Activated gamma-delta T cell (primary cell): Measurements from ENCODE around the gene PIAS4.

Source experiments
- DNase-seq: peaks from one replicate; lab custom pipeline; 2025; lab: John Stamatoyannopoulos, UW

PIAS4 gene

DNA sequence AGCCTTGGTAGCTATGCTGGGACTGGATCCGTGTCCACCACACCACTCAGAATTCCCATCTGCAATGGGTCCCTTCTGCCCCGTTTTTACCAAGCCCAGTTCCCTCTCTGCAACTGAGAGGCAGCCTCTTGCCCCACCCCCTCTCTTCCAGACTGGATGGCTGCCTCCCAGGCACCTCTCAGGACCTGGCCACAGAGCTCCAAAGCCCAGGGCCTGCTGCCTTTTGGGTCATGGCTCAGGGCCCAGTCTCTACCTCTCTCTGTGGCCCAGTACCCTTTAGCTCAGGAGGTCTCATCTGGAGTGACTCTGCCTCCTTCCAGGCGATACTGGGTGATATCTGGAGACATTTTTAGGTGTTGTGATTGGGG is 69.5 kb downstream of the PIAS4 start:
- no peak for DNase-seq

DNA sequence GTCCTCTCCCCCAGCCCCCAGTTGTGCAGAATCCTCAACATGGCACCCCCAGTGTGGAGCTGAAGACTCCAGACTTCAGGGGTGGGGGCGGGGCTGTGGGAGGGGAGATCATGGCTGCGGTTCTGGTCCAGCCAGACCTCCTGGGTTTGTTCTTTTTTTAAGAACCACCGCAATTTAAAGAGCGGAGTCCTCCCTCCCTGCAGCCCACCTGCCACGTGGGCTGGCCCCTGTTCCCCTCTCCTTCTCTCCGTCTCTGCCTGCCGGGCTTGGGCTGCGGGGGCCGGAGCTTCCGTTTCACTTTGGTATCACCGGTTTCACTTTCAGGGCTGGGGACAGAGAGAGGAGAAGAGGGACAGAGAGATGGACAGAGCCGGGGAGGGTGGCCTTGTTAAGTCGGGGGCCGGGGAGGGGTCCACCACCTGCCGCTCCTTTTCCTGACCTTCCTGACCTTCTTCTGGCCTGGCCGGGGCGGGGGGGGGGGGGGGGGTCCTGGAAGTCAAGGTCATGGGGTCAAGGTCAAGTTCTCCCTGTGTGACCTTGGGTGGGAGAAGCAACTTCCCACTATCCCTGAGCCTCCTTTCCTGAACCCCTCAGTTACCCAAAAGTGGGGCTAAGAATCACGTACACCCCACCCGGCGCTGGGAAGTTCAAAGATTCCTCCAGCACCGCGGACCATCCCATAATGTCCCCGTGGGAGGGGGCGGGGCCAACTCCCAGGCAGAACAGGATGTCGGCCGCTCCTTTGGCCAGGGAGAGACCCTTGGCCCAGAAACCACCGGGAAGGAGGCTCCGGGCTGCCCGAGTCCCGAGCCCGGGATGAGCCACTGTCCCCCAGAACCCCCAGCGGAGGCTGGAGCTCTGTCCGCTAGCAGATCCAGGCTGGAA is 70.5 kb downstream of the PIAS4 start:
- DNase-seq, result no peak

DNA sequence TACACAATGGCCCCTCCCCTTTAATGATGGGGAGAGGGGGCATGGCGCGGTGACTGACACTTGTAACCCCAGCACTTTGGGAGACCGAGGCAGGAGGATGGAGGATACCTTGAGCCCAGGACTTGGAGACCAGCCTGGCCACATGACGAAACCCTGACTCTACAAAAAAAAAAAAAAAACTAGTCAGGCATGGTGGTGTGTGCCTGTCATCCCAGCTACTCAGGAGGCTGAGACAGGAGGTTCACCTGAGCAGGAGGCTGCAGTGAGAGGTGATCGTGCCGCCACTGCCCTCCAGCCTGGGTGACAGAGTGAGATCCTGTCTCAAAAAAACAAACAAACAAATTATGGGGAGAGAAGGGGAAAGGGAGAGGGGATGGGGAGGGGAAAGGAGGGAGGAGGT is 72.9 kb downstream of the PIAS4 start:
- no peak for DNase-seq

DNA sequence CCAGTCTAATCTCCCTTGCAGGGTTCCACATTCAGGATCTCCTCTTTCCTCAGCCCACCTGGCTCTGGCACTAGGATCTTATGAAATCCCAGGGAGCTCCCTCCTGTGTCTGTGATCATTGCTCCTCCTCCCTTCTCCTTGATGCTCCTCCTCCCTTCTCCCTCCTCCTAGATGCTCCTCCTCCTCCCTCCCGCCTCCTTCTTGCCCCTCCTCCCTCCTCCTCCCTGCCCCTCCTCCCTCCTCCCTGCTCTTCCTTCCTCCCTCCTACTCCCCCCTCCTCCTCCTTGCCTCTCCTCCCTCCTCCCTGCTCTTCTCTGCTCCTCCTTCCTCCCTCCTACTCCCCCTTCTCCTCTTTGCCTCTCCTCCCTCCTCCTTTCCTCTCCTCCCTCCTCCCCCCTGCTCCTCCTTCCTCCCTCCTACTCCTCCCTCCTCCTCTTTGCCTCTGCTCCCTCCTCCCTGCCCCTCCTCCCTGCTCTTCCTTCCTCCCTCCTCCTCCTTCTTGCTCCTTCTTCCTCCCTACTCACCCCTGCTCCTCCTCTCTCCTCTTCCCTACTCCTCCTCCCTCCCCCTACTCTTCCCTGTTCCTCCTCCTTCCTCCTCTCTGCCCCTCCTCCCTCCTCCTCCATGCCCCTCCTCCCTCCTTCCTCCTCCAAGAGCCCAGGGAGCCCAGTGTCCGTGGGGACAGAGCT is 74.0 kb downstream of the PIAS4 start:
- DNase-seq, result no peak

DNA sequence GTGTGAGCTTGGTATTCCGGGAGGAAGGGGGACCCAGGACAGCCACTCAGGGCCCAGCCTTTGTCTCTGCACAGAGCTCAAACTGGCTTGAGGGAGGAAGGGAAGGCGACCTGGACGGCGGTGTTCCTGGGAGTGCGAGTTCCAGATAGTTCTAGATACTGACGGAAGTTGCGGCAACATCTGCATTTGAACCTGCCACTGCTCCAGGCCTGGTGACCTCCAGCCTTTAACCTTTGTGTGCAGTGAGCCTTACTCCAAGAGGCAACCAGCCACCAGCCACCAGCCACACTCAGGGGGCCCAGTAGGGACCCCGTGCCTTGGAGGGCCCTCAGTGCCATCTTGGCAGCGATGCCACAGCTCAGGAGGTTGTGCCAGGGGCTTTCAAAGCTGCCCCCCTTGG is 74.6 kb downstream of the PIAS4 start:
- no peak for DNase-seq

DNA sequence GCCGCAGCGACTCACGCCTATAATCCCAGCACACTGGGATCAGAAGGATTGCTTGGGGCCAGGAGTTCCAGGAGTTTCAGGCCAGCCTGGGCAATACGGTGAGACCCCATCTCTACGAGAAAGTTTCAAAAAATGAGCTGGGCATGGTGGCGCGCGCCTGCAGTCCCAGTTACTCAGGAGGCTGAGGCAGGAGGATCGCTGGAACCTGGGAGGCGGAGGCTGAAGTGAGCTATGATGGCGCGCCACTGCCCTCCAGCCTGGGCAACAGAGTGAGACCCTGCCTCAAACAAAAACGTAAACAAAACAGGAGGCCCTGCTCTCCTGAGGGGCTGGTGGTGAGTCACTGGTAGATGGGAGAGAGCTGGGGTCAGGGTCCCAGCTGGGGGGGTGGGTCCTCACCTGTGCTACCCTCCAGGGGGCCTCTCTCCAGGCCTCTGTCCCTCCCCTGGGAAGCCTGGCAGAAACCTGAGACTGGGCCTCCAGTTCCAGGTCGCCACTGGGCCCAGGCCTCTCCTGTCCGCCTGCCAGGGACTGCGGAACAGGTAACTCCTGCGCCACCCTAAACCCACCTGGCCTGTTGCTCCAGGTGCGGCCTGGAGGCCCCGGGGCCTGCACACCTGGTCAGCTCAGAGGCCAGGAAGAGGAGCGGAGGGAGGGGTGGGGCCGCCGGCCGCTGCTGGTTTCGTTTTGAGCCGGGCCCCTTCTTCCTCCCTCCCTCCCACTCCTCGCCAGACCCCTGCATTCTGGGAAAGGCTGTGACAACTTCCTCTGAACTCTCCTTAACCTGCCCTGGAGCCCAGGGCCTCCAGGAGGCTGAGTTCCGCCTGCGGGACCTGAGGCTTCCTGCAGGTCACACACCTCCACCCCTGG is 76.4 kb downstream of the PIAS4 start:
- DNase-seq, result no peak

DNA sequence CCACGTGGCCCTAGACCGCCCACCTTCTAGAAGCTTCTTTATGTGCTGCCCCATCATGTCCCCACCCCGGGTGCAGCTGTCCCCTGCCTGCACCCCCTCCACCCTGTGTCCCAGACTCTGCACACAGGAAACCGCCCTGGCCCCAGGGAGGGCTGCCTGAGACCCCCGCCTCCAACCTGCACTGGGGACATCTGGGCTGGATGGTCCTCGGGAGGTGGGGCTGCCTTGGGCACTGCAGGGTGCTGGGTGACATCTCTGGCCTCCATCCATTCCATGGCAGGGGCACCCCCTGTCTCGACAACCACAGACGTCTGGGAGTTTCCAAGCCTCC is 77.0 kb downstream of the PIAS4 start:
- DNase-seq, result no peak

DNA sequence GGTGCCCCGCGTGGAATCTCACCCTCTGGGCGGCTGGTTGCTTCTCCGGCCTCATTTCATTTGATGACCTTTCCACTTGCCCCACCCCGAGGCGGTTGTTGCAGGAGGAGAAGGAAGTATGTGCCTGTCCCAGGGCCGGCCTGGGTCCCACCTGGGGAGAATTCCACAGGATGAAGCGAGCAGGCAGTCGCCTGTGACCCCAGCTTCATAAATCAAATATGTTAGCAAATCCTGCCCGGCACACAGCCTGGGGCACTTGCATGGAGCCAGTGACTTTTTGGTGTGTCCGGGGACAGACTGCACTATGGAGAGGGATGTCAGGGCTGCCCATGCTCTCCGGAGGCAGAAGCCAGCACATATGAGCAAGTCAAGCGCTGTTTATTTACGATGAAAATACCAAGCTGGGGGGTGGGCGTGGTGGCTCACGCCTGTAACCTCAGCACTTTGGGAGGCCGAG is 78.9 kb downstream of the PIAS4 start:
- no peak for DNase-seq

DNA sequence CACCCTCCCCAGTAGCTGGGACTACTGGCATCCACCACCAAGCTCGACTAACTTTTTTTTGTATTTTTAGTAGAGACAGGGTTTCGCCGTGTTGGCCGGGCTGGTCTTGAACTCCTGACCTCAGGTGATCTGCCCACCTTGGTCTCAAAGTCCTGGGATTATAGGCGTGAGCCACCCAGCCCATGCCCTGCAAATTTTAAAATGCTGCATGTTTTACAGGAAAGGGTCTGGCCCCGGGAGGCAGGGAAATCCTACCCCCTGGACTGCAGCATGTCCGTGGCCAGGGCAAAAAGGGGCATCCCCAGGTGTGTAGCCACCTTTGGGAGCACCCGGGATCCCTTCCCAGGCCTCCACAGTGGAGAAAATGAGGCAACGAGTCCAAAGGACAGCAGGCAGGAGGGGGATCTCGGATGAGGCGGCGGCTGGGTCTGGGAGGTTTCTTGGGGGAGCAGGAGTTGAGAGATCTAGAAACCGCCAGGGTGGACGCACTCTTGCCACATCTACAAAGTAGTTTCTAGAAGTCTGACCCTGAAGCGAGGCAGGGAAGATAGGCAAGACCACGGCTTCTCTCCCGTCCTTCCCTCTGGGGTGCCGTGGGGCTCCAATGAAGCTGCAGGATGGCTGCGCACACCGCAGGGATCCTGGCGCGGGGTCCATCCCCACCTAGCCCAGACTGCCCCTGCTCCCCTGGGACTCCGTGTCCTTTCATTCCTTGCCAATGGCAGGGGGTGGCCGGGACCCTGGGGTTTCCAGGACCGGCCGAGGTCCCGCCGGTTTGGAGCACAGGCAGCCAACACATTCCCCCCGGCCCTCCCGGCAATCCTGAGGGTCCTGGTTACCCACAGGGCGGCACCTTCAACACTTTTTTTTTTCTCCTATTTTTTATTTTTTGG is 80.5 kb downstream of the PIAS4 start:
- no peak for DNase-seq

DNA sequence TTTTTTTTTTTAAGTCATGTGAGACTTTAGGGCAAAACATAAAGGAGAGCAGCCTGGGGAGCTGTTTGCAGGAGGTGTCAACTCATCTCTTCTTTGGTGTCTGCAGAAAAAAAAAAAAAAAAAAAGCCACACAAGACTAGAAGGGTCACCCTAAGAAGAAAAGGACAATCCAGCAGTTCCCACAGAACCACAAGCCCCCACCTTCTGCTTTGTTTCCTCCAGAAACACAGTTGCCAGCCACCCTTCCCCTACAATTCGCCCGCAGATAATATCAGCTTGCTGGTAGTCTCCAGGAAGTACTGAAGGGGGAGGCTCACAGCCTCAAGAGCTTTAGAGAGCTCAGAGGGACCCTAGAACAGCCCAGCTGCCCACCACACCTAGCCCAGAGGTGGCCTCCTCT is 81.4 kb downstream of the PIAS4 start:
- no peak for DNase-seq
